T-helper 17 cell (primary cell): ENCODE measurements around the gene CASZ1. TPM values are rescaled to one million over a fixed set of nuclear protein-coding genes. Genes with fewer than 3 reads are reported as not detected.

Experiments used
- ATAC-seq: fragments of 150-1000 bp; cut with Tn5 transposase; 2 replicates; pipeline ENCODE4 v1.10.0; 2021; ENCODE audit warnings: mild to moderate bottlenecking, moderate library complexity
- DNase-seq, 3 donors: peaks; one replicate each; pipeline versions ENCODE4 v3.0.0 to v3.0.0-alpha.2; 2020 to 2021
- H3K9me3 ChIP-seq: one replicate; pipeline ENCODE4 v1.7.0; 2013; ENCODE audit warnings: low read length, mild to moderate bottlenecking; ENCODE audit not compliant: control insufficient read depth, poor library complexity, severe bottlenecking
- H3K27ac Mint-ChIP-seq: one replicate; pipeline ENCODE4 v1.8.0; 2022; ENCODE audit warnings: mild to moderate bottlenecking, moderate library complexity, mixed read lengths
- H3K27me3 Mint-ChIP-seq: one replicate; pipeline ENCODE4 v1.8.0; 2022; ENCODE audit warnings: mixed read lengths
- H3K36me3 Mint-ChIP-seq: one replicate; pipeline ENCODE4 v1.8.0; 2022; ENCODE audit warnings: low read depth, mixed read lengths
- H3K4me1 Mint-ChIP-seq: one replicate; pipeline ENCODE4 v1.8.0; 2022; ENCODE audit warnings: mild to moderate bottlenecking, mixed read lengths
- H3K4me3 Mint-ChIP-seq: one replicate; pipeline ENCODE4 v1.8.0; 2022; ENCODE audit warnings: mild to moderate bottlenecking, moderate library complexity, mixed read lengths
- total RNA-seq, 4 donors: library from RNA in 2 of 4; stranded (reverse) in 2 of 4; gene quantifications; one replicate each; pipeline ENCODE4 v1.2.3 and lab custom pipeline; 2022 to 2026

Gene CASZ1
- total RNA-seq, 2 donors from 2014 or later = 20.8 to 21.2 TPM

DNA sequence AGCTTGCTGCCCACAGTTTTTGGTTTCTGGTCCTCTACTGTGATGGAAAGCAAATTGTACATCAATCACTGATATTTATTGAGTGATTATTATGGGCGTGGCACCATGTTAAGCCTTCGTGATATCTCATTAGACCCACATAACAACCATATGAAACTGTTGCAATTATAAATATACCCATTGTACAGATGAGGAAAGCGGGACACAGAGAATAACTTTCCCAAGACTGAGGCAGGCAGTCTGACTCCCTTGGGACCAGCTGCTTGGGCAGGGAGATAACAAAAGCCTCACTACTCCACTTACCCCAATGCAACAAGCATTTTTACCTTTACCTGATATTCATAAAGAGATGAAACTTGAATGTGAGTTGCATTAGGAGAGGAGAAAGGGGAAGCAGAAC is 4.3 kb upstream of the CASZ1 start:
- Mint-ChIP-seq H3K4me3 (no peak overlapping the region), H3K36me3 (peaks cover 3% of the 10 kb centered on the region), H3K27me3 (peaks cover 62% of the 10 kb centered on the region), H3K27ac (no peak overlapping the region), H3K4me1 (peaks cover 3% of the 10 kb centered on the region)
- ATAC-seq (no peak), DNase-seq (no peak)
- H3K9me3 ChIP-seq = no peaks in the 10 kb centered on the region

DNA sequence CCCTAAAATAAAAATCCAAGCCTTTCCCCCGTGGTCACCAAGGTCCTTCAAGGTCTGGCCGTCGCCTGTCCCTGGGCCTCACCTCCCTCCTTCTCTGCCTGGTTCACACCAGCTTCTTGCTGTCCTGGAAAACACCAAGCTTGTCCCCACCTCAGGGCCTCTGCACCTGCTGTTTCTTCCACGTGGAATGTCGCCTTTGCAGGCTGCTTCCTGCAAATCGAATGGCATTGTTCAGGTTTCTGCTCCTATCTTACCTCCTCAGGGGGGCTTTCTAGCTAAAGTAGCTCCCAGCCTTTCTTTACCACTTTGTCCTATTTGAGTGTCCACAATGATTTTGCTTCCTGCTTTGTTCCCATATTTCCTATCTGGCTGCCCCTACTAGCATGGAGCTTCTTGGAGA is 3.3 kb upstream of the CASZ1 start:
- no peak for DNase-seq
- H3K9me3 ChIP-seq = no peaks in the 10 kb centered on the region
- peaks cover 3% of the 10 kb centered on the region for H3K36me3 Mint-ChIP-seq
- no peak overlapping the region for H3K4me3 Mint-ChIP-seq
- H3K27ac Mint-ChIP-seq = no peak overlapping the region
- H3K27me3 Mint-ChIP-seq = peaks cover 62% of the 10 kb centered on the region
- H3K4me1 Mint-ChIP-seq = peaks cover 6% of the 10 kb centered on the region
- no peak for ATAC-seq

DNA sequence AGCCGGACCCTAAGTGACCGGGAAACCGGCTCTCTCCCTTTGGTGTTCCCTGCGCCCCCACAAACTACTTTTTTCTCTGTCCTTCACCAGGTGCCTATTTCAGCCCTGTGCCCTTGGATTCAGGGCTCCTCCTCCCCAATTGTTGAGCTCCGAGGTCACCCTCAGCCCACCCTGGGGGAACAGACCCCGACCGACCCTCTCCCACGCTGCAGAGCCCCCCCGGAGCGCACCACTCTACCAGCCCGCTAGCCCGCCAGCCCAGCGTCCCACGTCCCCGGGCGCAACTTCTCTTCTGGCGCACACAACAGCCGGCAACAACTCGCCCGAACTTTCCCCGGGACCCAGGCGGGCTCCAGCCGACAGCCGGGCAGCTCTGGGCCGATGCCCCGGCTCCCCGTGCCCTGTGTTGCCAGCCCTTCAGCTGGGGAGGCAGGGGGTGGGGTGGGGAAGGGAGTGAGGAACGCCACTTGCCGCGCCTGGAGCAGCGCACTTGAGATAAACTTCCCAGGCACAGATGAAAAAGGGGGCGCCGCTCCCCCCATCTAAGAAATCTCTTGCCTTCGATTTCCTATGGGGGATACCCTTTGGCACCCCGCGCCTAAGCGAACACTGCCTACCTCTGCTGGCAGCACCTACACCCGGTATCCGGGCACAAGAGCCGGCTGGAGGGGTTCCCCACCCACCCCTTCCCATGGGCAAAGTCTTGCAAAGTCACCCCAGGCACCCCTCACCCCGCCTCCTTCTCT is 997 bp downstream of the CASZ1 start:
- no peaks in the 10 kb centered on the region for H3K9me3 ChIP-seq
- peaks cover 58% of the 10 kb centered on the region for H3K27me3 Mint-ChIP-seq
- ATAC-seq (no peak), DNase-seq (no peak)
- no peak overlapping the region for H3K27ac Mint-ChIP-seq
- H3K4me3 Mint-ChIP-seq = peak overlapping the region; percentile 90
- H3K36me3 Mint-ChIP-seq = peaks cover 3% of the 10 kb centered on the region
- peaks cover 10% of the 10 kb centered on the region for H3K4me1 Mint-ChIP-seq

DNA sequence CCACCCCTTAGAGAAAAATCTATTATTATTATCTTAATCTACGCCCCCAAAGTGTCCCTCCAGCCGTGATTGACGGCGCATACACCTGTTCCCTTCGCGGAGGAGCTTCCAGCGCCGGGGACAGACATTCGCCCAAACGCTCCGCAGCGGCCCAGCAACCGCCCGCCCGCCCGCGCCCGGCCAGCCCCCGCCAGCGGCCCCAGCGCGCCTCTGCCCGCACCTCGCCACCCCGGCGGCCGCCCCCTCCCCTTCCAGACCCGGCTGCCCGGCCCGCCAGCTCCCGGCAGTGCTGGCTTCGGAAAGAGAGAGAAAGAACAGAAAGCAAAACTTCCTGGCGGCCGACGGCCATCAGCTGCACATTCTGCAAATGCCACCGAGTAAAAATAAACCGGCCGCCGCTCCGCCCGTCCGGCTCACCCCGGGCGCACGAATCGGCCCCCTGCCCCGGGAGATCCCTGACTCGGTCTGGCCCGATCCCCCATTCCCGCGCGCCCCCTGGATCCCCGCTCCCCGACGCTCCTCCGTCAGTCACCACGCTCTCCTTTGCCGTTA is 1.6 kb downstream of the CASZ1 start:
- no peaks in the 10 kb centered on the region for H3K9me3 ChIP-seq
- no peak for ATAC-seq
- H3K4me1 Mint-ChIP-seq = peaks cover 10% of the 10 kb centered on the region
- H3K27ac Mint-ChIP-seq = no peak overlapping the region
- H3K36me3 Mint-ChIP-seq = peaks cover 3% of the 10 kb centered on the region
- no peak for DNase-seq
- peak overlapping the region; percentile 90 for H3K4me3 Mint-ChIP-seq
- H3K27me3 Mint-ChIP-seq = peaks cover 51% of the 10 kb centered on the region

DNA sequence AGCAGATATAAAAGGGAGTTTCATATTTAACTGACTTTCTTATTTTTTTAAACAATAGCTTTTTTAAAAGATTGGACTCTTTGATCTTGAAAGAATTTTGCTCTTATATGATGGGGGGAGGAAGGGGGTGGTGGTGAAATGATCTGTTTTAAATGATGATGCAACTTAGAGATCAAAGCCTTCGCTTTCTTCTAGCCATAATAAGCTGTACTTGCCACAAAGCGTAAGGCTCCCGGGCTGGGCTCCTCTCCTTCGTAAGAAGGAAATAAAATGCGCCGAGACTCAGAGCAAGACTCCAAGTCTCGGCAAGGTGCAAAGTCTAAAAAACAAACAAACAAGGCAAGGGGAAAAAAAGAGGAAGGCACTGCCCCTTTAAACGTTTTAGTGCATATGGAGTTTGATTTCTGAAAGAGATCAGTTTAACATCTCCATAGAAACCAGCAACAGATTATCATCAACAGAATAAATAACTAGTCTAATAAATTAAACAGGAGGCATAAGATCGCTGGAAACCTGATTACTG is 3.3 kb downstream of the CASZ1 start:
- Mint-ChIP-seq H3K27me3 (peaks cover 41% of the 10 kb centered on the region), H3K36me3 (no peaks in the 10 kb centered on the region), H3K4me1 (peaks cover 10% of the 10 kb centered on the region), H3K4me3 (peak overlapping the region; percentile 80), H3K27ac (no peak overlapping the region)
- no peak for DNase-seq
- ATAC-seq = no peak
- H3K9me3 ChIP-seq = no peaks in the 10 kb centered on the region

DNA sequence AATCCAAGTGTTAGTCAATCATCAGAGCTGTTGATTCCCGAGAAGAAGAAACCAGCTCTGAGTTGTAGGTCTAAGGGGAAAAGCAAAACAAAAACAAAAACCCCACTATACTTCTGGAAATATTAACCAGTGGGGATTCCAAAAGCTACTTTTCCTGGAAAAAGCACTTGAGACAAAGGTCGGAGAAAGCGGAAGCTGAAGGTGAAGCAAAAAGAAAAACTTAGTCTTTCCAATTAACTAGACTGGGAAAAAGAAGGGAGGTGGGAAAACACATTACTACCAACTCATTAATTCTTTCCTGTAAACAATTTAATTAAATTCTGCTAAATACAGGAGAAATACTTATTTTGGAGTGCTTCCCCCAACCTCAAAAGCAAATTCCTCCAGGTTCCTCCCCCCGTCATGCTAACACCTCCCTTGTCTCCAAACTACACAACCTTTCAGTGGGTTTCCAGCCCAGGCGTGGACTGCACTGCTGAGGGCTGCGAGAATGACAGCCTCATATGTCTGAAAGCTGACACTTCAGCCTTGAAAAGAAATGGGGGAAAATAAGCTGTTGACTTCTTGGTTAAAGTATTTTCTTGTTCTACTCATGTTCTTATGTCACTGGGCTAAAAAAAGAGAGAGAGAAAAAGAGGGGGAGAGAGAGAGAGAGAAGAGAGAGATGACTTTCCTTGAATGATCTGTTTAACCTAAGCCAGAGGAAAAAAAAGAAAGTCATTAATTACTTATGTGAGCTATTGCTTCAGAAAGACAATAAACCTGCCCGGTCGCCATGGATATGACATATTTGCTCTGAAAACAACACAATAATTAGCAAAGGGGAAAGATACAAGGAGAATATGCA is 5.1 kb downstream of the CASZ1 start:
- DNase-seq (no peak), ATAC-seq (no peak)
- H3K9me3 ChIP-seq = no peaks in the 10 kb centered on the region
- Mint-ChIP-seq H3K27ac (no peak overlapping the region), H3K4me1 (peaks cover 15% of the 10 kb centered on the region), H3K27me3 (peaks cover 45% of the 10 kb centered on the region), H3K4me3 (no peak overlapping the region), H3K36me3 (peaks cover 3% of the 10 kb centered on the region)

DNA sequence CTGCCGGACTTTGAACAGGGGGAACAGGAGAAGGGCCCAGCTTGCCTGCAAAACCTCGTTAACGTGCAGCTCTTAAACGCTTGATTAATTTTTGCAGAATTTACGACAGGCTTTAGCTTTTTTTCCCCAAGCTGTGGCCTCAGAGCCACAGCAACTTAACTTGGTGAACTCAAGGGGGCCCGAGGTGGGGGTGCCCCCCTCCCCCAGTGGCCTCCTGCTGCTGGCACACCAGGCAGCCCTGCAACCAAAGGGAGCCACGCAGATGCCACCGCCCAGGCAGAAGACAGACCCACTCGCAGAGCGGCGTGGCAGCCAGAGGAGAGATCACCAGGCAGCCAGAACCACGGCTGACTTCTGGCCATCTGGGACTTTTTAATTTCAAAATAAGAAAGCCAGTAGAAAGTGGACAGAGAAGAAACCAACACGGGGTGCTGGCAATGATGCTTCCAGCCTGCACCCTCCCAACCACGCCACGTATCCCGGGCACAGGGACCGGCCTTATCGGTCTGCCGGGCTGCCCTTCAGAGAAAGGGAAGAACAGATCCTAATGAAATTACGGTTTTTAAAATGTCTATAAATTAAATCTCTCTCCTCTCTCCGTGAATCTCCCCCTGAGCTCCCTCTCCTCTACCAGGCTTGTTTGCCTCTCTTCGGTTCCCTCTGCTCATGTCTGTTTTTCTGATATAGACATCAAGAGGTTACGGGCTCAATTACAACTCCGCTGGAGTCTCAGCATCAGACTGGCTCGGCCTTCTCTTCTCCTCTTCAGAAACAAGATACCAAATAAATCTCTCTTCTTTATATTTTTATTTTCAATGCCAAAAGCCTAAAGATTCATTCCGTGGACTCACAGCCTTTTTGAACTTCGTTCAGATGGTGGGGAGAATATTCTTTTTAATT is 6.4 kb downstream of the CASZ1 start:
- Mint-ChIP-seq H3K27ac (no peak overlapping the region), H3K4me1 (peaks cover 14% of the 10 kb centered on the region), H3K4me3 (no peak overlapping the region), H3K36me3 (peaks cover 3% of the 10 kb centered on the region), H3K27me3 (peaks cover 47% of the 10 kb centered on the region)
- ATAC-seq = no peak
- DNase-seq = no peak
- H3K9me3 ChIP-seq = no peaks in the 10 kb centered on the region

DNA sequence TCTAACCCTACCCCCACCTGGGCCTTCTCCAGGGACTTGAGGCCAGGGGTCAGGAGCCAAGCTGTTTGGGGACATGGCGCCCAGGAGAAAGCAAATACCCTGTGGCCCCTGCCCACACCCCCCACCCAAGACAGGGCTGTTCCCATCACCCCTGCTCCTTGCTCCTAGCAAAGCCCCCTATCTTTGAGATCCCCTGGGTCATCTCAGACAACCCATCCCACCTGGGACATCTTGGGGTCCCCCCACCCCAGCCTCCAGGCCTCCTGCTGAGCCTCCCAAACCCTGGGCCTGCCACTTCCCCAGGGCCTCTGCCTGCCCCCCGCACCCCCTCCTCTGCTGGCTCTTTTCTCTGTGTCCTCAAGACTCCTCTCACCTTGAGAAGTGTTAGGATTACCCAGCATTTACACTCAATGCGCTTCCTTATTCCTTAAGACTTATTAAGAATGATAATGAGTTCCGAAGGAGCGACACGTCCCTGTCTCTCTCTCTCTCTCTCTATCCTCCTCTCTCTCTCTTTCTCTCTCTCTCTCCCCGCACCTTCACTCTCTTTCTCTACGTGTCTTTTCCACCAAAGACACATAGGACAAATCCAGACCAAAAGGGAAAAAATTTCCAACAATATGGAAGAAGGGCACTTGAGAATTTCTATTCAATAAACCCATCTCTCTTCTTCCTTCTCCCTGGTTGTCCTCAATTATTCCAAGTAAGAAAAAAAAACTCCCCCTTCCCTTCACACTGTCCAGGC is 7.2 kb downstream of the CASZ1 start:
- no peak for ATAC-seq
- Mint-ChIP-seq H3K27ac (no peak overlapping the region), H3K4me3 (no peak overlapping the region), H3K4me1 (peaks cover 14% of the 10 kb centered on the region), H3K36me3 (peaks cover 3% of the 10 kb centered on the region), H3K27me3 (peaks cover 50% of the 10 kb centered on the region)
- no peaks in the 10 kb centered on the region for H3K9me3 ChIP-seq
- DNase-seq = no peak

DNA sequence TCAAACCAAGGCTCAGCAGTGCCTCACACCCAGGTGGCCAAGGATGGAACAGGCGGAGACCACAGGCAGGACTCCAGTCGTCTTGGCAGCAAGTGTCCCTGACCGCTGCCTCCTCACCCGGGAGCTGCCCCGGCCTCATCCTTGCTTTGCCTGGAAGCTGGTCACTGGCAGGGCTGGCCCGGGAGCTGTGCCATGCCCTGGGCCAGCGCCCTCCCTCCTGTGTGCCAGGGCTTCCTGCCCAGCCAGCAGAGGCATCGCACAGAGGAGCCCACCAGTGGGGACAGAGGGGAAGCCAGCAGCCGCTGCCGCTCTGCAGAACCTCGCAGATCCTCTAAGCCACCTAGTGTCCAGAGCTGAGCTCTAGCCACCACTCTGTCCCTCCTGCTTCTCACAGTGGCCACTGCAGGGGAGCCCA is 7.8 kb downstream of the CASZ1 start:
- H3K9me3 ChIP-seq = no peaks in the 10 kb centered on the region
- DNase-seq (no peak), ATAC-seq (no peak)
- Mint-ChIP-seq H3K4me3 (no peak overlapping the region), H3K4me1 (peaks cover 12% of the 10 kb centered on the region), H3K27ac (no peak overlapping the region), H3K36me3 (peaks cover 3% of the 10 kb centered on the region), H3K27me3 (peaks cover 50% of the 10 kb centered on the region)

DNA sequence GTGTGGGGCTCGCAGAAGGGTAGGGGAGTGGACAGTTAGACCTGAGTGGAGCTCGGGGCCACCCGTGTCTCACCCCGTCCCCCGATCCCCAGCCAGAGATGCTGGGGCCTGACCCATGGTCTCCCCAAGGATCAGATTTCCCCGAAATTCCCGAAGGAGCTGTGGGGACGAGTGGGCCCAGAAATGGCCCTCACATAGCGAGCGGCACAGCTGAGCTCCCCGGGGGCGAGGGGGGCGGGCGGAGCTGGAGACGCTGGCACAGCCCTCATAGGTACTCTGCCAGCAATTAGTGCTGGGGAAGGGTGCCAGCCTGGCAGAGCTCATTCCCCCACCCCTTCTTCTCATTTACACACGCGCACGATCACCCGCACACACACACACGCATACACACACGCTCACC is 9.2 kb downstream of the CASZ1 start:
- H3K9me3 ChIP-seq = no peaks in the 10 kb centered on the region
- H3K27me3 Mint-ChIP-seq = peaks cover 43% of the 10 kb centered on the region
- peaks cover 8% of the 10 kb centered on the region for H3K4me1 Mint-ChIP-seq
- no peak for ATAC-seq
- H3K36me3 Mint-ChIP-seq = peaks cover 3% of the 10 kb centered on the region
- no peak overlapping the region for H3K4me3 Mint-ChIP-seq
- DNase-seq = no peak
- no peak overlapping the region for H3K27ac Mint-ChIP-seq

DNA sequence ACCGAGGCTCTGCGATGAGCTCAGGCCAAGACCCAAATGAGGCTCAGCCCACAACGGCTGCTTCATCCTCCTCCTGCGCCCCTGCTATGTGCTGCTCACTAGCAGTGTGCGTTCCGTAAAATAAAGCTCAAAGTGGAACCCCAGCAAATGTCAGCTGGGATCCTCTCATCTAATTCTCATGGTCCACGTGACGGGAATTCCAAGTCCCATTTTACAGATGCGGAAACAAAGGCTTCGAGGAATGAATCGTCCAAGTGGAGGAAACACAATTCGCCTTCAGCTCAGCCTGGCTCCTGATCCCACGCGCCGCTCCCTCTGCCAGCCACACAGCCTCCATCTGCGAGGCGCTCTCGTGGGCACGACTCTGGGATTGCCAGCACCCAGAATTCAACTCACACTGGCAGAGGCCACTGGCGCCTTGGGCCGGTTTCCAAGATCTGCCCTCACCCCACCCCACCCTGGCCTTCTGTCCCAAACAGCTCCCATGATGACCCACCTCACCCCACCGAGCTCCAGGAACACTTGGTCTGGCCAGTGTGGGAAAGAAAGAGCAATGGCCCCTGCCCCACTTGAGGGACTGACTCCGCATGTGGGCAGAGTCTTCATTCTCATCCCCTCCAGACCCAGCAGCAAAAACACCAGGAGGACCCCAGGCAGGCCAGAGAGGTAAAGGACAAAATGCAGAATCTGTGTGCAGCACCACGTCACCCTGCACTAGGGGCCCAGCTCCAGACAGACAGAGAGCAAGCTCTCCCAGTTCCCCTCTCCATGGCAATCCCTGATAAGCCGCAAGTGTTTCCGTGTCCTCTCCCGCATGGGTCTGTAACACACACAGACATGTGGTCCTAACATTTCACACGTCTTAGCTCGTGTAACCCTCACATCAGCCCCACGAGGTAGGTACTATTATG is 10.5 kb downstream of the CASZ1 start:
- no peaks in the 10 kb centered on the region for H3K9me3 ChIP-seq
- Mint-ChIP-seq H3K27ac (no peak overlapping the region), H3K4me1 (peaks cover 8% of the 10 kb centered on the region), H3K27me3 (peaks cover 43% of the 10 kb centered on the region), H3K4me3 (no peak overlapping the region), H3K36me3 (peaks cover 3% of the 10 kb centered on the region)
- ATAC-seq (no peak), DNase-seq (no peak)
